ENCODE results near the gene SLAMF7.
"Not testable (repeated sequence)": the region's sequence is repeated elsewhere in the genome, so short reads cannot be mapped to it uniquely, and the experiment has no call there.

Gene SLAMF7

DNA sequence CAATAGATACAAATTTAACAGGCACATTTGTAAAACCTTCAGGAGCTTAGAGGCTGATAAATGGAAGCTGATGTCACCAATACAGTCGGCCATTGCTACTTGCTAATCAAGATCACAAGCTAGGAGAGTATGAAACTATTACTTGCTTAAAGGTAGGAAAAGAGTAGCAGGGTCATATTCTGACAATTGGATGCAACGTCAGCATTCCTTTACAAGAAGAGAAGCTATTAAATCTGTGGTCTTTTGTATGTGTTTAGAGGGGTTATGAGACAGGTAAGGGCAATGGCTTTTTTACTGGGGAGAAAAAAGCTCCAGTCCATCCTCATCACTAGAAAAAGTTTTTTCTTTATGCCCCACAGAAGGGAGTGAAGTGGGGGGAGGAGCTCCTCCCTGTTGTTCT is 15.7 kb upstream of the SLAMF7 start:
- H3K27ac ChIP-seq = no peak overlapping the region
- DNase-seq = no peak
- TF ChIP-seq, protein P1, sequence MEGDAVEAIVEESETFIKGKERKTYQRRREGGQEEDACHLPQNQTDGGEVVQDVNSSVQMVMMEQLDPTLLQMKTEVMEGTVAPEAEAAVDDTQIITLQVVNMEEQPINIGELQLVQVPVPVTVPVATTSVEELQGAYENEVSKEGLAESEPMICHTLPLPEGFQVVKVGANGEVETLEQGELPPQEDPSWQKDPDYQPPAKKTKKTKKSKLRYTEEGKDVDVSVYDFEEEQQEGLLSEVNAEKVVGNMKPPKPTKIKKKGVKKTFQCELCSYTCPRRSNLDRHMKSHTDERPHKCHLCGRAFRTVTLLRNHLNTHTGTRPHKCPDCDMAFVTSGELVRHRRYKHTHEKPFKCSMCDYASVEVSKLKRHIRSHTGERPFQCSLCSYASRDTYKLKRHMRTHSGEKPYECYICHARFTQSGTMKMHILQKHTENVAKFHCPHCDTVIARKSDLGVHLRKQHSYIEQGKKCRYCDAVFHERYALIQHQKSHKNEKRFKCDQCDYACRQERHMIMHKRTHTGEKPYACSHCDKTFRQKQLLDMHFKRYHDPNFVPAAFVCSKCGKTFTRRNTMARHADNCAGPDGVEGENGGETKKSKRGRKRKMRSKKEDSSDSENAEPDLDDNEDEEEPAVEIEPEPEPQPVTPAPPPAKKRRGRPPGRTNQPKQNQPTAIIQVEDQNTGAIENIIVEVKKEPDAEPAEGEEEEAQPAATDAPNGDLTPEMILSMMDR (IDR thresholded peaks at IDR 0.05; ENCODE audit: low read depth, low read length, missing control alignments) = no peak

DNA sequence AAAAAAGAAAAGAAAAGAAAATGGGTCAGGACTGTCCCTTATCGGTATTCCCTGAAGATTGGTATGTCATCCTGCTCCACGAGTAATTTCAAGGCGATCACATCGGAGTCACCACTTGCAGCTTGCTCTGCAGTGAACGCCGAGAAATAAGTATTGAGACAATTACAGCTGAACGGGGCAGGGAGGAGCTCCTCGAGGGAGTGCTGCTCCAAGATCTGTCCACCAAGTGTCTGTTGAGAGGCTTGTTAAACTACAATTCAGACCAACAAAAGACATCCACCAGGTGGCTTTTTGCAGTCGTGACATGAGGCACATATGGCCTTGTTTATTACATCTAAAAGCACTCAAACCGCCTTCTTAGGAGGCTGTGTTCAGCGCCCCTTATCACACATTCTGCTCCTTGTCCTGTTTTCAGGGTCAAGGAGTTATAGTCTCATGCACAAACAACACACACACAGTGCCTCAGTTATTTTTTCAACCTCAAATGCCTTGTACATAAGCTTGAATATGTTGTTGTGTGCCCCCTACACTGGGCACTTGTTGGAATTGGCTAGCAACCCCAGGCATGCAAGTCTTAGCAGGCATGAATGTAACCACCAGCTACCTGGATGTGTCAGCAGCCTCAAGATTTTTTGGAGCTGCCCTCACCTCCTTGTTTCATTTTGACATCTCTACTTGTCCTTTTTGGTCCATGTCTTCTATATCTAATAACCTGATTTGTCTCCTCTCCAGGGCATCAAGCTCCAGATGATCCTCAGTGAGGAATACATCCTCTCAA is 14.4 kb upstream of the SLAMF7 start:
- TF ChIP-seq, protein P1 (IDR thresholded peaks at IDR 0.05; ENCODE audit: low read depth, low read length, missing control alignments) = no peak
- H3K36me3 ChIP-seq (replicated peaks) = no peaks in the 10 kb centered on the region
- H3K27me3 ChIP-seq (replicated peaks) = peaks cover 2% of the 10 kb centered on the region
- no peak overlapping the region for H3K27ac ChIP-seq
- H3K4me3 ChIP-seq (ENCODE audit: low read depth, low read length) = no peak overlapping the region
- in situ Hi-C loops (cut with HindIII; ENCODE audit: low pct_ligation_motif_present, low sequenced_read_pairs) = no loop called here
- DNase-seq = no peak

More for the DNA sequence above, 15.7 kb upstream of the SLAMF7 start:
- Histone ChIP-seq H3K36me3 (replicated peaks) (no peaks in the 10 kb centered on the region), H3K27me3 (replicated peaks) (peaks cover 2% of the 10 kb centered on the region), H3K4me3 (ENCODE audit: low read depth, low read length) (no peak overlapping the region)
- in situ Hi-C loops (cut with HindIII; ENCODE audit: low pct_ligation_motif_present, low sequenced_read_pairs) = no loop called here

DNA sequence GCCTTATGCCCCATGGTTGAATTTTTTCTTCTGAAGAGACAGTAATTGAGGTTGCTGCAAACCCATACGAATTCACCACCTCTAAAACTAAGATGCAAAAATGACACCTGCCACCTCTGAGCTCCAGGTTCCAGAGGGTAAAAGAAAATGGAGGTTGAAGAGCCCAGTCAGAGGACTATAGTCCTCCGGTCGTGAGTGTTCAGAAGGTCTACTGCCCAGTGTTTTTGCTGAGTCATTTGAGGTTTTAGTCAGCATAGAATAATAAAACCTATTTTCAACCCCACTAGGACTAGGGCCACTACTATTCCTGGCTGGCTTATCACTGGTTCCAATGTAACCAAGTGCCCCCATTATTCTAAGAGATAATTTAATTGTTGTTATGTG is 12.9 kb upstream of the SLAMF7 start:
- no peak overlapping the region for H3K4me3 ChIP-seq (ENCODE audit: low read depth, low read length)
- DNase-seq = no peak
- no peak overlapping the region for H3K27ac ChIP-seq
- TF ChIP-seq, protein P1 (IDR thresholded peaks at IDR 0.05; ENCODE audit: low read depth, low read length, missing control alignments) = no peak
- in situ Hi-C loops (cut with HindIII; ENCODE audit: low pct_ligation_motif_present, low sequenced_read_pairs) = no loop called here
- H3K36me3 ChIP-seq (replicated peaks) = no peaks in the 10 kb centered on the region
- H3K27me3 ChIP-seq (replicated peaks) = peaks cover 2% of the 10 kb centered on the region

DNA sequence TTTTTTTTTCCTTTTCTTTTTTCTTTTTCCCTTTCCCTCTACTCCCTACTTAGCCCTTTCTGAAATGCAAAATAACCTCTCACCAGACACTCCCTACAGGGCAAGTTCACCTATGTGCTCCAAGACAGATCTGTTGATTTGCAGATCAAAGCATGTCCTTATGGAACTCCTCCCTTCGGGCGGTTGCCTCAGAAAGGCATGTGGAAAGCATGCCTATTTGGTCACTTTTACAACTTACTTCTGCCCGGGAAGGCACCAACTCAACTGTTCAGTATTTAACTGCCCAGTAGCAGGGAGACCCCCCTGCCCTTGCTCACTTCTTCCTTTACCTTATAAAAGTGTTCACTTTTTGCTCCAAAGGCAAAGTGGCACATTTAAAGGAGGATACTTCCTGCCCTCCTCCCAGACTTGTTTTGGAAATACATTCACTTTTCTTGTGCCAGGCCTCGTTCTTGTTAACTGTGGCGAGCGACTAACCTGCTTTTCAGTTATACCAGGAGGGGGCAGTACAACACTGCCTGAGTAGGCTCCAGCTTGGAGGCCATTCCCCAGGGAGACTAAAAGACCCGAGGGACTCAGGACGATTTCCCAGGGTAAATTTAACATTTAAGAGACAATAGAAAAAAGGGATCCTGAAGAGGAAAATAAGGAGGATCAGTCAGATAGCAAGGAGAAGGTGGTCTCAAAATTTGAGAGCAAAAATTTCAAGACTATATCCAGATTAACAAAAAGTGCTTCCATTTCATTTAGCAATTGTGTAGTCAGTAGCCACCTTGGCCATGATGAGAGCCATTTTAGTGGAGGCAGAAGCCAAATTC is 12.3 kb upstream of the SLAMF7 start:
- H3K36me3 ChIP-seq (replicated peaks) = no peaks in the 10 kb centered on the region
- TF ChIP-seq, protein P1 (IDR thresholded peaks at IDR 0.05; ENCODE audit: low read depth, low read length, missing control alignments) = peak; percentile 79
- H3K27ac ChIP-seq = no peak overlapping the region
- DNase-seq = peak; percentile 60
- in situ Hi-C loops (cut with HindIII; ENCODE audit: low pct_ligation_motif_present, low sequenced_read_pairs) = no loop called here
- H3K27me3 ChIP-seq (replicated peaks) = peaks cover 2% of the 10 kb centered on the region
- no peak overlapping the region for H3K4me3 ChIP-seq (ENCODE audit: low read depth, low read length)

DNA sequence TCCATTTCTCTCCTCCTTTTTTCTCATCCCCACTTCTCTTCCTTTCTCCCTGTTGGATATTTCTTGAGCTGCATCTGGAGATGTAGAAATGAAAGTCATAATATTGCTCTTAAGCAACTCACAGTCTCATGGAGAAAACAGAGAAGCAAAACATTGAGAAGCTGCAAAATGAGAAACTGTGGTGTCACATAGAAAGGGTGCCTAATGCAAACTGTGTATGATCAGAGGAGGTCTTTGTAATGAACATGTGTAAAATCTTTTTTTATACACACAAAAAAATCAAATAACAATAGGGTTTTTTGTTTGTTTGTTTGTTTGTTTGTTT is 11.8 kb upstream of the SLAMF7 start:
- Histone ChIP-seq H3K27me3 (replicated peaks) (peaks cover 2% of the 10 kb centered on the region), H3K27ac (no peak overlapping the region), H3K36me3 (replicated peaks) (no peaks in the 10 kb centered on the region), H3K4me3 (ENCODE audit: low read depth, low read length) (no peak overlapping the region)
- DNase-seq = no peak
- TF ChIP-seq, protein P1 (IDR thresholded peaks at IDR 0.05; ENCODE audit: low read depth, low read length, missing control alignments) = no peak
- in situ Hi-C loops (cut with HindIII; ENCODE audit: low pct_ligation_motif_present, low sequenced_read_pairs) = no loop called here

DNA sequence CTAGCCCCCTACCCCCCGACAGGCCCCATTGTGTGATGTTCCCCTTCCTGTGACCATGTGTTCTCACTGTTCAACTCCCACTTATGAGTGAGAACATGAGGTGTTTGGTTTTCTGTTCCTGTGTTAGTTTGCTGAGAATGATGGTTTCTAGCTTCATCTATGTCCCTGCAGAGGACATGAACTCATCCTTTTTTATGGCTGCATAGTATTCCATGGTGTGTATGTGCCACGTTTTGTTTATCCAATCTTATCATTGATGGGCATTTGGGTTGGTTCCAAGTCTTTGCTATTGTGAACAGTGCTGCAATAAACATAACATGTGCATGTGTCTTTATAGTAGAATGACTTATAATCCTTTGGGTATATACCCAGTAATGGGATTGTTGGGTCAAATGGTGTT is 7.5 kb upstream of the SLAMF7 start:
- H3K27ac ChIP-seq; H3K4me3 ChIP-seq (ENCODE audit: low read depth, low read length); in situ Hi-C loops (cut with HindIII; ENCODE audit: low pct_ligation_motif_present, low sequenced_read_pairs); H3K27me3 ChIP-seq (replicated peaks); DNase-seq; H3K36me3 ChIP-seq (replicated peaks): not testable (repeated sequence)
